Measurements from ENCODE around the gene SH3BGR.

SH3BGR gene

GRCh38 chr21:39504230-39504629 is 52.5 kb downstream of the SH3BGR start:
- no peak for TF ChIP-seq CTCF (IDR thresholded peaks at IDR 0.05; ENCODE audit: insufficient read depth, low read length, poor library complexity, severe bottlenecking)
- Histone ChIP-seq H3K4me3 (replicated peaks; ENCODE audit: low read depth, low read length) (no peak overlapping the region), H3K27me3 (replicated peaks; ENCODE audit: control insufficient read depth, insufficient read depth, low read length) (no peaks in the 10 kb centered on the region), H3K36me3 (ENCODE audit: control insufficient read depth, insufficient read depth, low read length) (no peaks in the 10 kb centered on the region)
- no peak for DNase-seq (ENCODE audit: extremely low read depth, insufficient read length)

DNA sequence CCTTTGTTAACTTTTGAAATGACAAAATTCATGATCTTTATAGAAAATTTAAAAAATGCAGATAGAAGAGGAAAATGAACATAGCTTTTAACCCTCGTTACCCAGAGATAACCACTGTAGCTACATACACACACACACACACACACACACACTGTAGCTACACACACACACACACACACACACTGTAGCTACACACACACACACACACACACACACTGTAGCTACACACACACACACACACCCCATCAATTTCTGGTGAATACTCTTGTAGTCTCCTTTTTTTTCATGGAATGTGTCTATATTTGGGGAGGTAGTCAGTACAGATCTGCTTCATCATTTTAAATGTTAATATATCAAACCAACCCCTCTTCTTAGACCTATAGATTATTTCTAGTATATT is 58.5 kb downstream of the SH3BGR start:
- DNase-seq (ENCODE audit: extremely low read depth, insufficient read length), result no peak
- Histone ChIP-seq H3K36me3 (ENCODE audit: control insufficient read depth, insufficient read depth, low read length) (no peaks in the 10 kb centered on the region), H3K27me3 (replicated peaks; ENCODE audit: control insufficient read depth, insufficient read depth, low read length) (no peaks in the 10 kb centered on the region), H3K4me3 (replicated peaks; ENCODE audit: low read depth, low read length) (no peak overlapping the region)
- no peak for TF ChIP-seq CTCF (IDR thresholded peaks at IDR 0.05; ENCODE audit: insufficient read depth, low read length, poor library complexity, severe bottlenecking)

- H3K27me3 ChIP-seq (replicated peaks; ENCODE audit: control insufficient read depth, insufficient read depth, low read length), result no peaks in the 10 kb centered on the region
- H3K4me3 ChIP-seq (replicated peaks; ENCODE audit: low read depth, low read length), result no peak overlapping the region
- H3K36me3 ChIP-seq (ENCODE audit: control insufficient read depth, insufficient read depth, low read length), result no peaks in the 10 kb centered on the region
- no peak for DNase-seq (ENCODE audit: extremely low read depth, insufficient read length)
- no peak for TF ChIP-seq CTCF (IDR thresholded peaks at IDR 0.05; ENCODE audit: insufficient read depth, low read length, poor library complexity, severe bottlenecking)
These were observed 59.3 kb downstream of the SH3BGR start for GRCh38 chr21:39511102-39511501.

DNA sequence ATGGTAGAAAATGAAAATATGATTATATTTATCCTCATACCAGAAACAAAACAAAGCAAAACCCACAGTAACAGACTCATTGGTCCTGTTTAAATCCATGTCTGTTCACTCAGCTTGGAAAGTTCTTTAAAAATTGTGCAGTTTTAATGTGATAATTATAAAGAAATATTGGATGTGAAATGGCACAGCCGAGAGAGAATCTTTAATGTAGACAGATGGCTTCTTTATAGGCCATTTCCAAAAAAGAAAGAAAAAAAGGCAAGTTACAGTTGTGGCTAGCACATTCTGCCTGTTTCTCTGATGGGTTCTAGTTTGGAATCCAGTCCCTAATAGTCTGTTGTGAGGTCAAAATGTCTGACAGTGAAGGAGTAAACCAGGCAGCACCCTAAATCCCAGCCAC is 62.0 kb downstream of the SH3BGR start:
- TF ChIP-seq CTCF (IDR thresholded peaks at IDR 0.05; ENCODE audit: insufficient read depth, low read length, poor library complexity, severe bottlenecking), result no peak
- no peak for DNase-seq (ENCODE audit: extremely low read depth, insufficient read length)
- no peak overlapping the region for H3K4me3 ChIP-seq (replicated peaks; ENCODE audit: low read depth, low read length)
- H3K36me3 ChIP-seq (ENCODE audit: control insufficient read depth, insufficient read depth, low read length), result no peaks in the 10 kb centered on the region
- no peaks in the 10 kb centered on the region for H3K27me3 ChIP-seq (replicated peaks; ENCODE audit: control insufficient read depth, insufficient read depth, low read length)

DNA sequence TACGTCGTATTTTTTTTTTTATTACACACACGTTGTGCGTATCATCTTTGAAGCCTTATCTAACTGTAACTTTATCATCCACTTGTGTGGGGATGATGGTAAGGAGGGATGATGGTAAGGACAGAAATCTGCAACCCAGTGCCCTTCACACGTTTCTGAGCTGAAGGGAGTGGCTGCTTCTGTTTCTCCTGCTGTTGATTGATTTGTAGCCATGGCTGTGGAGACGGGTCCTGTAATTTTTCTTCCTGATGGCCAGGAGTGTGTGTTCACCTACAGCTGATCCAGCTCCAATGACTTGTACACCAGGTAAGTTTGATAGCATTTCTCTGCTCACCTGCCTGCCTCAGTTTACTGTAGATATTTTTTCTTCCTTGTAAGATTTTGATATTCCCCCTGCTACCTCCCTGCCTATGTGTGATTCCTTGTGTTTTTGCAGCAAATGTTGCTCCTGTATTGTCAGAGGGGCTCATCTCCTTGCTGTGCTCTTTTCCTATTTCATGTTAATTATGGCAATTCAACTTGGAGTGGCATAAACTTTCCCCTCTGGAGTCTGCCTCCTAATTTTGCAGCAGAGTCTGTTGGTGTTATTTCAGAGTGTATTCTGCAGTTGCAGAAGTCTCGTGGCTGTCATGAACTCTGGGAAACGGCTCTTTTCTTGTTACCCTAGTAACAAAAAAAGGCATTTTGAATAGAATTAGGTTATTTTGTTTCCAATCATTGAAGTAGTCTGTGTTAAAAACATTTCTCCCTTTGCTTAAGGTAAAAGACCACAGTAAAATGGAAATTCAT is 64.1 kb downstream of the SH3BGR start:
- TF ChIP-seq CTCF (IDR thresholded peaks at IDR 0.05; ENCODE audit: insufficient read depth, low read length, poor library complexity, severe bottlenecking), result no peak
- Histone ChIP-seq H3K27me3 (replicated peaks; ENCODE audit: control insufficient read depth, insufficient read depth, low read length) (no peaks in the 10 kb centered on the region), H3K36me3 (ENCODE audit: control insufficient read depth, insufficient read depth, low read length) (no peaks in the 10 kb centered on the region), H3K4me3 (replicated peaks; ENCODE audit: low read depth, low read length) (no peak overlapping the region)
- no peak for DNase-seq (ENCODE audit: extremely low read depth, insufficient read length)

All from GM06990 (cell line).